Activated CD4-positive, alpha-beta T cell treated with anti-CD3 and anti-CD28 coated beads, Interleukin-2, amount 10 ng/mL, durations not matched to agents 7 days and 5 days (primary cell): ENCODE measurements around the gene XPNPEP2. TPM values are rescaled to one million over a fixed set of nuclear protein-coding genes. Genes with fewer than 3 reads are reported as not detected.

Source experiments
- CTCF ChIA-PET: fragments of 350-600 bp; sonication (Branson Sonifier 250); formaldehyde crosslinking; loops from one replicate; lab custom pipeline; 2021; ENCODE audit warnings: antibody characterized with exemption; lab: Charles Lee
- POLR2A ChIA-PET: fragments of 350-600 bp; sonication (Branson Sonifier 250); formaldehyde crosslinking; loops from one replicate; lab custom pipeline; 2021; ENCODE audit warnings: antibody characterized with exemption; lab: Charles Lee
- DNase-seq: peaks from one replicate; pipeline ENCODE4 v3.0.0-alpha.2; 2020
- H3K27ac Mint-ChIP-seq: one replicate; pipeline ENCODE4 v1.8.0; 2021; ENCODE audit warnings: mild to moderate bottlenecking, moderate library complexity, mixed read lengths
- H3K27me3 Mint-ChIP-seq: one replicate; pipeline ENCODE4 v1.8.0; 2021; ENCODE audit warnings: mixed read lengths
- H3K36me3 Mint-ChIP-seq: one replicate; pipeline ENCODE4 v1.8.0; 2021; ENCODE audit warnings: low read depth, mixed read lengths
- H3K4me1 Mint-ChIP-seq: one replicate; pipeline ENCODE4 v1.8.0; 2021; ENCODE audit warnings: mixed read lengths
- H3K4me3 Mint-ChIP-seq: one replicate; pipeline ENCODE4 v1.8.0; 2021; ENCODE audit warnings: mild to moderate bottlenecking, moderate library complexity, mixed read lengths
- H3K9me3 Mint-ChIP-seq: one replicate; pipeline ENCODE4 v1.8.0; 2021; ENCODE audit warnings: mixed read lengths
- total RNA-seq, 2 experiments: library from RNA; stranded (reverse); gene quantifications; one replicate each; pipeline ENCODE4 v1.2.3, GENCODE V29; 2021

Gene XPNPEP2
- total RNA-seq, 2 experiments from 2014 or later, result 1.1 to 1.3 TPM

DNA sequence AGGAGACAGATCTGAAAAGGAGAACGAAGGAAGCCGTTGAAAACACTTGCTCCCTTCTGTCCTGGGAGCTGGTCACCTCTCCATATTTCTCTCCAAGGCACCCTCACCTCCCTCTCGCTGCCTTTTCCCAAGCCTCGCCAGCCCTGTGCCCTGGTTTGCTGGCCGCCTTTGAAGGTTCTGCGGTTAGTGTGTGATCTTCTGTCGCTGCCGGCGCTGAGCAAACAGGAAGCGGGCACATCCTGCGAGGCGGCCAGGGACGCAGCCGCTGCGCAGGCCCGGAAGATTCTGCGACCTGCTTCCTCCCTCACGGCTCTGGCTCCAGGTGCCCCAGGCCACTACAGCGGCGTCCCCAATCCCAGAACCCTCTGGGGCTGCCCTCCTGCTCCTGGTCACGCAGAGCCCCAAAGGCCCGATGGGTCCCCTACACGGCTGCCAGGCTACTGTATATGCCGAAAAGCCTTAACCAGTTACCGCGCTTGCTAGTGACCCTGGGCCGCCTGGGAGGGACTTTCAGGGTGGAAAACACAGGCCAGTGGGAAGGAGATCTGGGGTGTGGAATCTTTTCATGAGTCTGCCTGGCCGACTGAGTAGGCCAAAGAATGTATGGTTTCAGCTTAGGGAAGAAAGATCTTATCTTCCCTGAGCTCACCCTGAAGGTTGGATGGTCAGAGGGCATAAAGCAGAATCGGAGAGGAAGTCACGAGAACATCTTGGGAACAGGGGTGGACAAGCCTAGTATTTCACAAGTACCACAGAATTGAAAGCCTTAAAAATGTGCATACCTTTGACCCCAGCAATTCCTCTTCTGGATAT is 38.6 kb downstream of the XPNPEP2 start:
- peaks cover 32% of the 10 kb centered on the region for H3K36me3 Mint-ChIP-seq
- H3K9me3 Mint-ChIP-seq, result no peaks in the 10 kb centered on the region
- ChIA-PET CTCF (interaction anchor here (0.7 to 0.9 kb wide), 3 partner anchors 24 to 171 kb away, joined by 3 read pairs; no protein-coding TSS in a partner anchor), POLR2A (no interaction called here)
- DNase-seq, result peak; percentile 76
- peaks cover 60% of the 10 kb centered on the region for H3K4me1 Mint-ChIP-seq
- H3K27me3 Mint-ChIP-seq, result no peaks in the 10 kb centered on the region
- H3K4me3 Mint-ChIP-seq, result peak overlapping the region; percentile 65
- peak overlapping the region; percentile 92 for H3K27ac Mint-ChIP-seq

DNA sequence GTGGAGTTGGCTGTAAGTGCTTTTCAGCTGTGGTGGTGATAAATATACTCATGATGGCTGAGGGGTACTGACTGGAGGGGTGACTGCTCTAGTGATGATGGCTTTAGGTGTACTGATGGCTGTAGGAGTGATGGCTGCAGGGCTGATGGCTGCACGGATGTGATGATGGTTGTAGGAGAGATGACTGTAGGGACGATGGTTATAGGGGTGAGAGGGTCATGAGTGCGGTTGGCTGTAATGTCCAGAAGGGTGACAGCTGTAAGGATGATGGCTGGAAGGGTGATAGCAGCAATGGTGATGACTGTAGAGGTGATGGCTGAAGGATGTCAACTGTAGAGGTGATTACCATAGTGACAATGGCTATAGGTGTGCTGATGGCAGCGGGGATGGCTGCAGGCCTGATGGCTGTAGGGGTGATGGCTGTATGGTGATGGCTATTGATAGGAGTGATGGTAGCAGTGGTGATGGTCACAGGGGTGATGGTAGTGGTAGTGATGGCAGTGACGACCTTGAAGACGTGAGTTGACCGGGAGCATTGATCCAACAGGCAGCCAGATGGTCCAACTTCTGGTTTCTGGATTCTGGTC is 40.4 kb downstream of the XPNPEP2 start:
- Mint-ChIP-seq H3K27ac (peak overlapping the region; percentile 92), H3K27me3 (no peaks in the 10 kb centered on the region), H3K4me3 (peak overlapping the region; percentile 97), H3K9me3 (no peaks in the 10 kb centered on the region), H3K36me3 (peaks cover 50% of the 10 kb centered on the region), H3K4me1 (peaks cover 60% of the 10 kb centered on the region)
- DNase-seq, result no peak
- ChIA-PET CTCF (interaction anchor here (0.6 to 2.8 kb wide), 8 partner anchors 16 to 281 kb away, joined by 3 to 9 read pairs (median 4); no protein-coding TSS in a partner anchor), POLR2A (interaction anchor here (1.0 to 1.2 kb wide), 2 partner anchors 20 to 153 kb away, joined by 3 to 4 read pairs; no protein-coding TSS in a partner anchor)

GRCh38 chrX:129779747-129780146 is 41.0 kb downstream of the XPNPEP2 start, which contains the start of gene SASH3:
SASH3 (plus strand) TSS chrX:129779949; CDS start chrX:129780098, 149 bp downstream.
- ChIA-PET CTCF (interaction anchor here (0.8 to 2.8 kb wide), 6 partner anchors 7 to 34 kb away, joined by 3 to 13 read pairs (median 5); no protein-coding TSS in a partner anchor), POLR2A (interaction anchor here (1.0 to 1.7 kb wide), 3 partner anchors 9 to 152 kb away, joined by 3 to 5 read pairs (median 4); no protein-coding TSS in a partner anchor)
- H3K27me3 Mint-ChIP-seq, result no peaks in the 10 kb centered on the region
- peak; percentile 76 for DNase-seq
- peak within 1 kb of the TSS; percentile 97 for H3K4me3 Mint-ChIP-seq
- no peaks in the 10 kb centered on the region for H3K9me3 Mint-ChIP-seq
- peak within 1 kb of the TSS; percentile 92 for H3K27ac Mint-ChIP-seq
- peaks cover 54% of the 10 kb centered on the region for H3K36me3 Mint-ChIP-seq
- peaks cover 61% of the 10 kb centered on the region for H3K4me1 Mint-ChIP-seq

DNA sequence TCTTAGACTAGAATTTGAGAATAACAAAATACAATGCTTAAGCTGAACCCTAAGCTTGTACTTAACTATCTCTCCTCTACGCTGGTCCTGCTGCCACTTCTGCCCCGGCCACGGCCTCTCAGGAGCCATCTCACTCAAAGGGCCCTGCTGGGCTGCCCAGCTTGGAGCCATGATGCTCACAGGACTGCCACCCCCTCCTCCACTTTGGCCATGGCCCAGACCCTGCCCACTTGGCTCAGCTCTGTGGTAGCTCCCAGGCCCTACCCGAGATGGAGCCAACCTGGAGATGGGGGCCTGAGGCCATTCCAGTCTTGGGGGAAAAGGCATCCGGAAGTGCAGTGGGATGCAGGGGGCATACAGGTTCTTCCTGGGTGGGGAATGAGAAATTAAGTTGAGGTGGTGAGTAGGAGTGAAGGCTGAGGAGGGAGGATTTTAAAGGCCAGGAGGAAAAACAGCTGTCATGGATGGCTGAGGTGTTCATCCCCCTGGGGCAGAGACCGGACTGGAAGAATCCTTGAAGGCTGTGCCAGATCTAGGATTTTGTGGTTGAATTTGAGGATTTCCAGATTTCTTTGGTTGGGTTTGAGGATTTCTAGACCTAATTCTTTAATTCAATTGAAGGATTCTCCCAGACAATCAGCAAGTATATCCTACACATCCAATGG is 41.8 kb downstream of the XPNPEP2 start:
- CTCF ChIA-PET, result interaction anchor here (0.9 to 2.8 kb wide), 8 partner anchors 8 to 153 kb away, joined by 3 to 13 read pairs (median 7); no protein-coding TSS in a partner anchor
- DNase-seq, result no peak
- H3K9me3 Mint-ChIP-seq, result no peaks in the 10 kb centered on the region
- H3K36me3 Mint-ChIP-seq, result peaks cover 61% of the 10 kb centered on the region
- H3K27ac Mint-ChIP-seq, result peak overlapping the region; percentile 92
- H3K4me3 Mint-ChIP-seq, result peak overlapping the region; percentile 97
- no peaks in the 10 kb centered on the region for H3K27me3 Mint-ChIP-seq
- peaks cover 59% of the 10 kb centered on the region for H3K4me1 Mint-ChIP-seq
- POLR2A ChIA-PET, result interaction anchor here (1.0 to 1.7 kb wide), 4 partner anchors 9 to 151 kb away, joined by 3 to 7 read pairs (median 4); no protein-coding TSS in a partner anchor

- ChIA-PET CTCF (interaction anchor here (0.6 to 2.8 kb wide), 12 partner anchors 9 to 474 kb away, joined by 3 to 13 read pairs (median 4); no protein-coding TSS in a partner anchor), POLR2A (interaction anchor here (1.0 to 1.7 kb wide), 3 partner anchors 10 to 25 kb away, joined by 4 to 7 read pairs (median 5); no protein-coding TSS in a partner anchor)
- Mint-ChIP-seq H3K27me3 (no peaks in the 10 kb centered on the region), H3K4me1 (peaks cover 62% of the 10 kb centered on the region), H3K9me3 (no peaks in the 10 kb centered on the region), H3K4me3 (peak overlapping the region; percentile 97), H3K27ac (peak overlapping the region; percentile 92), H3K36me3 (peaks cover 67% of the 10 kb centered on the region)
- peak; percentile 87 for DNase-seq
These were observed 42.4 kb downstream of the XPNPEP2 start for GRCh38 chrX:129781134-129781672.

GRCh38 chrX:129781680-129782495 is 43.1 kb downstream of the XPNPEP2 start:
- Mint-ChIP-seq H3K4me3 (peak overlapping the region; percentile 97), H3K9me3 (no peaks in the 10 kb centered on the region), H3K27me3 (no peaks in the 10 kb centered on the region), H3K36me3 (peaks cover 71% of the 10 kb centered on the region), H3K27ac (peak overlapping the region; percentile 92), H3K4me1 (peaks cover 61% of the 10 kb centered on the region)
- CTCF ChIA-PET, result interaction anchor here (0.6 to 2.8 kb wide), 15 partner anchors 10 to 473 kb away, joined by 3 to 13 read pairs (median 4); no protein-coding TSS in a partner anchor
- POLR2A ChIA-PET, result interaction anchor here (0.5 to 1.7 kb wide), 5 partner anchors 11 to 181 kb away, joined by 3 to 10 read pairs (median 5); no protein-coding TSS in a partner anchor
- no peak for DNase-seq

DNA sequence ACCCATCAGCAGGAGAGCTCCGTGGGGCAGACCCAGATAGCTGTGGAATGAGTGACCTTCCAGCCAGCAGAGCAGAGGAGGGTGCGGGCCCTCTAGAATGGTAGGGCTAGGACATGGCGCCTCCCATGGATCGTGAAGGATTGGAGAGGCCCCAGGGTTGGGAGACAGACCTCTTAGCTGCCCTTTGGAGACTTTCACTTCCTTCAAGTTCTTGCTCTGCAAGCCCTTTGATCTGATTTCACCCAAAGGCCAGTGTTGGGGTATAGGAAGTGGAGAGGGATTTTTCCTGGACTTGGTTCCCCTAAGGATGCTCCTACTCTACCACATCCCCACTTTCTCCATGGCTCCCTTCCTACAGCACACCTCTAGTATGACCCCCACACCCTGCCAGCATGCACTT is 43.9 kb downstream of the XPNPEP2 start:
- ChIA-PET CTCF (interaction anchor here (0.9 to 2.7 kb wide), 8 partner anchors 8 to 278 kb away, joined by 3 to 10 read pairs (median 3); no protein-coding TSS in a partner anchor), POLR2A (interaction anchor here (0.6 kb wide), 1 partner anchor 103 kb away, joined by 10 read pairs; no protein-coding TSS in a partner anchor)
- no peak for DNase-seq
- Mint-ChIP-seq H3K27ac (peak overlapping the region; percentile 92), H3K9me3 (no peaks in the 10 kb centered on the region), H3K27me3 (no peaks in the 10 kb centered on the region), H3K4me3 (peak overlapping the region; percentile 97), H3K36me3 (peaks cover 79% of the 10 kb centered on the region), H3K4me1 (peaks cover 62% of the 10 kb centered on the region)

DNA sequence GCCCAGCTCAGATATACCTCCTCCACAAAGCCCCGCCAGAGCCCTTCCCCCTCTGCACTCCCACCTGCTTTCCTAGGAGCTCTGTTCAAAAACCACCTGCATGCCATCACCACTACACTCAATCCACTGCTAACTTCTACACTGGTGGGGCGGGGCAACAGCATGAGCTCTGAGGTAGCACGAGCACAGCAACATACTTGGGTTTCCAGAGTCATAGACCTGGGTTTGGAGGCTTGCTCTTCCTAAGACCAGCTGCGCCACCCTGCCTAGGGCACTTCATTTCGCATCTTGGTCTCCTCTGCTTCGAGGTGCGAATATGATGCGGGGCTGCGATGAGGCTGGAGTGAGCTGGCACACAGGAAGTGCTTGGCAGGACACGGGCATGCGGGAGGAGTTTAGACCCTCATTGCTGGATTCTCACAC is 44.5 kb downstream of the XPNPEP2 start:
- Mint-ChIP-seq H3K4me1 (peaks cover 57% of the 10 kb centered on the region), H3K9me3 (no peaks in the 10 kb centered on the region), H3K36me3 (peaks cover 80% of the 10 kb centered on the region), H3K27me3 (no peaks in the 10 kb centered on the region), H3K27ac (peak overlapping the region; percentile 83), H3K4me3 (peak overlapping the region; percentile 97)
- DNase-seq, result no peak
- ChIA-PET POLR2A (interaction anchor here (1.0 kb wide), 1 partner anchor 15 kb away, joined by 3 read pairs; no protein-coding TSS in a partner anchor), CTCF (interaction anchor here (0.9 to 2.7 kb wide), 10 partner anchors 8 to 277 kb away, joined by 3 to 10 read pairs (median 3); no protein-coding TSS in a partner anchor)

DNA sequence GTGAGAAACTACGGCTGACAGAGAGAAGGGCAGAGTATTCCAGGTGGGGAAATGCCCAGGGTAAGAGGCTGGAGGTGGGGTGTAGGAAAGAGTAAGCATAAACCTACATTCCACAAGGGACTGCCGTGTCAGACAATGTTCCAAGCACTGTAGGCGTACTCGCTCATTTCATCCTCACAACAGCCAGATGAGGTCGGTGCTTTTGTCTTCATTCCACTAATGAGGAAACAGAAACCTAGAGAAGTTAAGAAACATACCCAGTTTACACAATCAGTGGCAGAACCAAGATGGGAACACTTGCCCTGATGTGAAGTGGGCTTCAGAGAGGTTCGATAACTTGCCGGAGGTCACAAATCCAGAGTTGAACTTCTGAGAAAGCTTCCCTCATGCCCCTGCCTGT is 45.6 kb downstream of the XPNPEP2 start:
- Mint-ChIP-seq H3K27me3 (no peaks in the 10 kb centered on the region), H3K4me1 (peaks cover 52% of the 10 kb centered on the region), H3K9me3 (no peaks in the 10 kb centered on the region), H3K4me3 (peak overlapping the region; percentile 97), H3K36me3 (peaks cover 83% of the 10 kb centered on the region), H3K27ac (peak overlapping the region; percentile 83)
- CTCF ChIA-PET, result interaction anchor here (1.0 to 2.7 kb wide), 4 partner anchors 9 to 178 kb away, joined by 3 to 10 read pairs (median 3); no protein-coding TSS in a partner anchor
- POLR2A ChIA-PET, result interaction anchor here (1.0 kb wide), 1 partner anchor 16 kb away, joined by 3 read pairs; no protein-coding TSS in a partner anchor
- DNase-seq, result no peak

- CTCF ChIA-PET, result interaction anchor here (0.8 to 1.2 kb wide), 2 partner anchors 14 to 49 kb away, joined by 3 to 6 read pairs; no protein-coding TSS in a partner anchor
- H3K27ac Mint-ChIP-seq, result peak overlapping the region; percentile 83
- no peaks in the 10 kb centered on the region for H3K27me3 Mint-ChIP-seq
- H3K4me3 Mint-ChIP-seq, result peak overlapping the region; percentile 69
- peaks cover 53% of the 10 kb centered on the region for H3K4me1 Mint-ChIP-seq
- H3K36me3 Mint-ChIP-seq, result peaks cover 78% of the 10 kb centered on the region
- no peak for DNase-seq
- POLR2A ChIA-PET, result no interaction called here
- H3K9me3 Mint-ChIP-seq, result no peaks in the 10 kb centered on the region
These were observed 46.6 kb downstream of the XPNPEP2 start for GRCh38 chrX:129785160-129785947.
